Osteoblast (primary cell): ENCODE measurements around the gene SKAP1. TPM values are rescaled to one million over a fixed set of nuclear protein-coding genes. Genes with fewer than 3 reads are reported as not detected.

Source experiments
- DNase-seq: peaks from one replicate; pipeline ENCODE4 v3.0.0; 2011; ENCODE audit warnings: low spot score, mixed read lengths; ENCODE audit not compliant: insufficient read length; ENCODE audit errors: missing footprints
- H2AFZ ChIP-seq: 2 replicates; pipeline ENCODE4 v1.6.0; 2011; ENCODE audit warnings: mild to moderate bottlenecking, low read length
- H3K27ac ChIP-seq: 2 replicates; pipeline ENCODE4 v1.5.1; 2011; ENCODE audit warnings: mild to moderate bottlenecking, low read depth, low read length, moderate library complexity
- H3K27me3 ChIP-seq: 2 replicates; pipeline ENCODE4 v1.6.0; 2012; ENCODE audit warnings: mild to moderate bottlenecking, control low read depth, inconsistent platforms, low read length, moderate library complexity; ENCODE audit not compliant: insufficient read depth
- H3K36me3 ChIP-seq: 2 replicates; pipeline ENCODE4 v1.5.1; 2011; ENCODE audit warnings: mild to moderate bottlenecking, low read length, control low read depth, moderate library complexity; ENCODE audit not compliant: insufficient read depth
- H3K4me1 ChIP-seq: 2 replicates; pipeline ENCODE4 v1.5.1; 2011; ENCODE audit warnings: mild to moderate bottlenecking, low read length, control low read depth, moderate library complexity; ENCODE audit not compliant: insufficient read depth
- H3K4me2 ChIP-seq: 2 replicates; pipeline ENCODE4 v1.6.0; 2011; ENCODE audit warnings: mild to moderate bottlenecking, low read length; ENCODE audit not compliant: insufficient read depth
- H3K4me3 ChIP-seq: fragments of 200-600 bp; sonication (generic); 3 replicates; pipeline ENCODE4 v1.5.1; 2012; ENCODE audit warnings: mild to moderate bottlenecking, low read length, inconsistent platforms; ENCODE audit not compliant: insufficient read depth
- H3K79me2 ChIP-seq: 2 replicates; pipeline ENCODE4 v1.6.0; 2012; ENCODE audit warnings: mild to moderate bottlenecking, low read length, control low read depth, inconsistent platforms; ENCODE audit not compliant: insufficient read depth
- H3K9me3 ChIP-seq: 2 replicates; pipeline ENCODE4 v1.5.1; 2011; ENCODE audit warnings: low read depth, low read length, control low read depth
- H4K20me1 ChIP-seq: 2 replicates; pipeline ENCODE4 v1.6.0; 2012; ENCODE audit warnings: mild to moderate bottlenecking, low read length, control low read depth; ENCODE audit not compliant: insufficient read depth
- CTCF ChIP-seq: IDR thresholded peaks from 2 replicates; pipeline ENCODE4 v1.5.1; 2011; ENCODE audit warnings: mild to moderate bottlenecking, low read depth, low read length, moderate library complexity; ENCODE audit errors: extremely low read depth
- total RNA-seq: library from RNA; depleted of rRNA; stranded (reverse); fragments of >200 nt; gene quantifications from 2 replicates; pipeline ENCODE4 v1.2.3, GENCODE V29; 2012

Gene SKAP1
- total RNA-seq, 1 donor = not detected

GRCh38 chr17:48144976-48145798, 284.8 kb downstream of the SKAP1 start:
- H3K4me1 ChIP-seq = no peaks in the 10 kb centered on the region
- no peaks in the 10 kb centered on the region for H3K36me3 ChIP-seq
- H3K4me2 ChIP-seq = no peak overlapping the region
- H3K4me3 ChIP-seq = no peak overlapping the region
- H3K27ac ChIP-seq = no peak overlapping the region
- no peak for TF ChIP-seq CTCF
- peaks cover 82% of the 10 kb centered on the region for H3K27me3 ChIP-seq
- DNase-seq = no peak
- H3K79me2 ChIP-seq = no peaks in the 10 kb centered on the region
- H2AFZ ChIP-seq = no peak overlapping the region
- H4K20me1 ChIP-seq = no peaks in the 10 kb centered on the region
- H3K9me3 ChIP-seq = no peaks in the 10 kb centered on the region

- Histone ChIP-seq H4K20me1 (no peaks in the 10 kb centered on the region), H3K79me2 (no peaks in the 10 kb centered on the region), H2AFZ (no peak overlapping the region), H3K4me3 (no peak overlapping the region), H3K36me3 (no peaks in the 10 kb centered on the region), H3K9me3 (no peaks in the 10 kb centered on the region), H3K4me1 (no peaks in the 10 kb centered on the region), H3K27me3 (peaks cover 74% of the 10 kb centered on the region), H3K4me2 (no peak overlapping the region), H3K27ac (no peak overlapping the region)
- DNase-seq = no peak
- no peak for TF ChIP-seq CTCF
Measured at GRCh38 chr17:48144231-48144630, 285.8 kb downstream of the SKAP1 start.

GRCh38 chr17:48143629-48144028, 286.4 kb downstream of the SKAP1 start:
- peaks cover 68% of the 10 kb centered on the region for H3K27me3 ChIP-seq
- H3K27ac ChIP-seq = no peak overlapping the region
- DNase-seq = no peak
- no peak overlapping the region for H3K4me3 ChIP-seq
- no peaks in the 10 kb centered on the region for H3K9me3 ChIP-seq
- no peak overlapping the region for H3K4me2 ChIP-seq
- no peak overlapping the region for H2AFZ ChIP-seq
- no peaks in the 10 kb centered on the region for H4K20me1 ChIP-seq
- no peaks in the 10 kb centered on the region for H3K36me3 ChIP-seq
- no peaks in the 10 kb centered on the region for H3K79me2 ChIP-seq
- TF ChIP-seq CTCF = no peak
- H3K4me1 ChIP-seq = no peaks in the 10 kb centered on the region

GRCh38 chr17:48139944-48140343, 290.1 kb downstream of the SKAP1 start:
- no peaks in the 10 kb centered on the region for H3K4me1 ChIP-seq
- H3K27me3 ChIP-seq = peaks cover 46% of the 10 kb centered on the region
- no peak overlapping the region for H3K27ac ChIP-seq
- DNase-seq = no peak
- H3K36me3 ChIP-seq = no peaks in the 10 kb centered on the region
- H3K4me3 ChIP-seq = no peak overlapping the region
- no peaks in the 10 kb centered on the region for H4K20me1 ChIP-seq
- H2AFZ ChIP-seq = no peak overlapping the region
- H3K9me3 ChIP-seq = no peaks in the 10 kb centered on the region
- H3K79me2 ChIP-seq = no peaks in the 10 kb centered on the region
- TF ChIP-seq CTCF = no peak
- H3K4me2 ChIP-seq = no peak overlapping the region
